ENCODE data around the gene E2F8. TPM values are rescaled to one million over a fixed set of nuclear protein-coding genes. Genes with fewer than 3 reads are reported as not detected.

Gene E2F8
- total RNA-seq, 1 experiment from 2014 or later: 10.7 TPM

DNA sequence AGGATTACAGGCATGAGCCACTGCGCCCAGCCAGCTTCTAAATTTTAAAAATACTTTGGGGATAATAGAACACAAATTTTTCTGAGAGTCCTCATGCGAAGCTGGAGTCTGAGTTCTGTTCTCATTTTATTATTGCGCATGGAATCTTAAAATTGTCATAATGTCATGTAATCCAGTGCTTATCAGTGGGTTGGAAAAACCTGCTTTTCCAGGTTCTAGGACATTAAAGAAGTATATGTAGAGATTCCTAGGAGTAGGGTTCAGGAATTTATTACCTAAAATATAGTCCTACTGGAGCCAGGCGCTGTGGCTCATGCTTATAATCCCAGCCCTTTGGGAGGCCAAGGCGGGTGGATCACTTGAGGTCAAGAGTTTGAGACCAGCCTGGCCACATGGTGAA is 4.6 kb upstream of the E2F8 start (continued):
- TF ChIP-seq, protein P1, sequence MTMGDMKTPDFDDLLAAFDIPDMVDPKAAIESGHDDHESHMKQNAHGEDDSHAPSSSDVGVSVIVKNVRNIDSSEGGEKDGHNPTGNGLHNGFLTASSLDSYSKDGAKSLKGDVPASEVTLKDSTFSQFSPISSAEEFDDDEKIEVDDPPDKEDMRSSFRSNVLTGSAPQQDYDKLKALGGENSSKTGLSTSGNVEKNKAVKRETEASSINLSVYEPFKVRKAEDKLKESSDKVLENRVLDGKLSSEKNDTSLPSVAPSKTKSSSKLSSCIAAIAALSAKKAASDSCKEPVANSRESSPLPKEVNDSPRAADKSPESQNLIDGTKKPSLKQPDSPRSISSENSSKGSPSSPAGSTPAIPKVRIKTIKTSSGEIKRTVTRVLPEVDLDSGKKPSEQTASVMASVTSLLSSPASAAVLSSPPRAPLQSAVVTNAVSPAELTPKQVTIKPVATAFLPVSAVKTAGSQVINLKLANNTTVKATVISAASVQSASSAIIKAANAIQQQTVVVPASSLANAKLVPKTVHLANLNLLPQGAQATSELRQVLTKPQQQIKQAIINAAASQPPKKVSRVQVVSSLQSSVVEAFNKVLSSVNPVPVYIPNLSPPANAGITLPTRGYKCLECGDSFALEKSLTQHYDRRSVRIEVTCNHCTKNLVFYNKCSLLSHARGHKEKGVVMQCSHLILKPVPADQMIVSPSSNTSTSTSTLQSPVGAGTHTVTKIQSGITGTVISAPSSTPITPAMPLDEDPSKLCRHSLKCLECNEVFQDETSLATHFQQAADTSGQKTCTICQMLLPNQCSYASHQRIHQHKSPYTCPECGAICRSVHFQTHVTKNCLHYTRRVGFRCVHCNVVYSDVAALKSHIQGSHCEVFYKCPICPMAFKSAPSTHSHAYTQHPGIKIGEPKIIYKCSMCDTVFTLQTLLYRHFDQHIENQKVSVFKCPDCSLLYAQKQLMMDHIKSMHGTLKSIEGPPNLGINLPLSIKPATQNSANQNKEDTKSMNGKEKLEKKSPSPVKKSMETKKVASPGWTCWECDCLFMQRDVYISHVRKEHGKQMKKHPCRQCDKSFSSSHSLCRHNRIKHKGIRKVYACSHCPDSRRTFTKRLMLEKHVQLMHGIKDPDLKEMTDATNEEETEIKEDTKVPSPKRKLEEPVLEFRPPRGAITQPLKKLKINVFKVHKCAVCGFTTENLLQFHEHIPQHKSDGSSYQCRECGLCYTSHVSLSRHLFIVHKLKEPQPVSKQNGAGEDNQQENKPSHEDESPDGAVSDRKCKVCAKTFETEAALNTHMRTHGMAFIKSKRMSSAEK (CRISPR knock-in tag; IDR thresholded peaks at IDR 0.05; ENCODE audit: borderline replicate concordance): no peak
- TF ChIP-seq, protein P2, sequence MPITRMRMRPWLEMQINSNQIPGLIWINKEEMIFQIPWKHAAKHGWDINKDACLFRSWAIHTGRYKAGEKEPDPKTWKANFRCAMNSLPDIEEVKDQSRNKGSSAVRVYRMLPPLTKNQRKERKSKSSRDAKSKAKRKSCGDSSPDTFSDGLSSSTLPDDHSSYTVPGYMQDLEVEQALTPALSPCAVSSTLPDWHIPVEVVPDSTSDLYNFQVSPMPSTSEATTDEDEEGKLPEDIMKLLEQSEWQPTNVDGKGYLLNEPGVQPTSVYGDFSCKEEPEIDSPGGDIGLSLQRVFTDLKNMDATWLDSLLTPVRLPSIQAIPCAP (CRISPR knock-in tag; IDR thresholded peaks at IDR 0.05): no peak
- TF ChIP-seq ZNF671 (CRISPR knock-in tag; IDR thresholded peaks at IDR 0.05): no peak
- TF ChIP-seq, protein P3, sequence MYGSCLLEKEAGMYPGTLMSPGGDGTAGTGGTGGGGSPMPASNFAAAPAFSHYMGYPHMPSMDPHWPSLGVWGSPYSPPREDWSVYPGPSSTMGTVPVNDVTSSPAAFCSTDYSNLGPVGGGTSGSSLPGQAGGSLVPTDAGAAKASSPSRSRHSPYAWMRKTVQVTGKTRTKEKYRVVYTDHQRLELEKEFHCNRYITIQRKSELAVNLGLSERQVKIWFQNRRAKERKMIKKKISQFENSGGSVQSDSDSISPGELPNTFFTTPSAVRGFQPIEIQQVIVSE (CRISPR knock-in tag; IDR thresholded peaks at IDR 0.05; ENCODE audit: borderline replicate concordance): no peak
- TF ChIP-seq ZNF121 (CRISPR knock-in tag; IDR thresholded peaks at IDR 0.05): no peak
- TF ChIP-seq MXD4 (CRISPR knock-in tag; IDR thresholded peaks at IDR 0.05; ENCODE audit: borderline replicate concordance): no peak
- no peak for TF ChIP-seq ESRRA (CRISPR knock-in tag; IDR thresholded peaks at IDR 0.05; ENCODE audit: borderline replicate concordance)
- TF ChIP-seq ELF4 (CRISPR knock-in tag; IDR thresholded peaks at IDR 0.05; ENCODE audit: low read depth): no peak
- TF ChIP-seq, protein P4, sequence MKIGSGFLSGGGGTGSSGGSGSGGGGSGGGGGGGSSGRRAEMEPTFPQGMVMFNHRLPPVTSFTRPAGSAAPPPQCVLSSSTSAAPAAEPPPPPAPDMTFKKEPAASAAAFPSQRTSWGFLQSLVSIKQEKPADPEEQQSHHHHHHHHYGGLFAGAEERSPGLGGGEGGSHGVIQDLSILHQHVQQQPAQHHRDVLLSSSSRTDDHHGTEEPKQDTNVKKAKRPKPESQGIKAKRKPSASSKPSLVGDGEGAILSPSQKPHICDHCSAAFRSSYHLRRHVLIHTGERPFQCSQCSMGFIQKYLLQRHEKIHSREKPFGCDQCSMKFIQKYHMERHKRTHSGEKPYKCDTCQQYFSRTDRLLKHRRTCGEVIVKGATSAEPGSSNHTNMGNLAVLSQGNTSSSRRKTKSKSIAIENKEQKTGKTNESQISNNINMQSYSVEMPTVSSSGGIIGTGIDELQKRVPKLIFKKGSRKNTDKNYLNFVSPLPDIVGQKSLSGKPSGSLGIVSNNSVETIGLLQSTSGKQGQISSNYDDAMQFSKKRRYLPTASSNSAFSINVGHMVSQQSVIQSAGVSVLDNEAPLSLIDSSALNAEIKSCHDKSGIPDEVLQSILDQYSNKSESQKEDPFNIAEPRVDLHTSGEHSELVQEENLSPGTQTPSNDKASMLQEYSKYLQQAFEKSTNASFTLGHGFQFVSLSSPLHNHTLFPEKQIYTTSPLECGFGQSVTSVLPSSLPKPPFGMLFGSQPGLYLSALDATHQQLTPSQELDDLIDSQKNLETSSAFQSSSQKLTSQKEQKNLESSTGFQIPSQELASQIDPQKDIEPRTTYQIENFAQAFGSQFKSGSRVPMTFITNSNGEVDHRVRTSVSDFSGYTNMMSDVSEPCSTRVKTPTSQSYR (CRISPR knock-in tag; IDR thresholded peaks at IDR 0.05): no peak
- TF ChIP-seq ETV6 (CRISPR knock-in tag; IDR thresholded peaks at IDR 0.05): no peak
- no peak for TF ChIP-seq NFATC4 (CRISPR knock-in tag; IDR thresholded peaks at IDR 0.05)
- TF ChIP-seq NR2C2 (CRISPR knock-in tag; IDR thresholded peaks at IDR 0.05): no peak
- no peak for TF ChIP-seq ZNF416 (CRISPR knock-in tag; IDR thresholded peaks at IDR 0.05)
- TF ChIP-seq ZNF317 (CRISPR knock-in tag; IDR thresholded peaks at IDR 0.05; ENCODE audit: borderline replicate concordance, low read depth): no peak

DNA sequence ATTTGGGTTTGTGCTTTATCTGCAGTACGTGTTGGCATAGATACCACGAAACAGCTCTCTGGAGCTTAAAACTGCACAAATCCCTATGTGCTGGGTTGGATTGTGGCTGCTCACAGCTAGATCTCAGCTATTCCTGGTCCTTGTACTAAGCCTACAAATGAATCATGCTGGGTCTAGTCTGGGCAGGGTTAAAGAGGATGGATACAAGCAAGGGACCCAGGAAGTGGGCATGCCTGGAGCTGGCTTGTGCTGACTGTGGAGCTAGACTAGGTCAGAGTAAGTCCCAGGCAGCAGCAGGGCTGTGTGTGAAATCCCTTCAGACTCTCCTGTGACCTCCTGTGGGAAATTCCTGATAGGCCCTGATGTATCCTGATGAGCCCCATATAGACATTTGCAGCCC is 3.9 kb upstream of the E2F8 start:
- Mint-ChIP-seq H3K36me3 (peaks cover 14% of the 10 kb centered on the region), H3K27ac (no peak overlapping the region), H3K9me3 (peaks cover 23% of the 10 kb centered on the region), H3K4me3 (no peak overlapping the region), H3K27me3 (ENCODE audit: low read depth) (peaks cover 49% of the 10 kb centered on the region), H3K4me1 (peaks cover 6% of the 10 kb centered on the region)
- TF ChIP-seq NFATC4 (CRISPR knock-in tag; IDR thresholded peaks at IDR 0.05): no peak
- no peak for TF ChIP-seq ZNF219 (CRISPR knock-in tag; IDR thresholded peaks at IDR 0.05; ENCODE audit: borderline replicate concordance)
- ChIA-PET CTCF (interaction anchor here (0.6 to 2.9 kb wide), 2 partner anchors 9 to 15 kb away, joined by 3 to 11 read pairs; no protein-coding TSS in a partner anchor), POLR2A (no interaction called here)
- ATAC-seq: no peak
- no peak for DNase-seq (ENCODE audit: low spot score)

DNA sequence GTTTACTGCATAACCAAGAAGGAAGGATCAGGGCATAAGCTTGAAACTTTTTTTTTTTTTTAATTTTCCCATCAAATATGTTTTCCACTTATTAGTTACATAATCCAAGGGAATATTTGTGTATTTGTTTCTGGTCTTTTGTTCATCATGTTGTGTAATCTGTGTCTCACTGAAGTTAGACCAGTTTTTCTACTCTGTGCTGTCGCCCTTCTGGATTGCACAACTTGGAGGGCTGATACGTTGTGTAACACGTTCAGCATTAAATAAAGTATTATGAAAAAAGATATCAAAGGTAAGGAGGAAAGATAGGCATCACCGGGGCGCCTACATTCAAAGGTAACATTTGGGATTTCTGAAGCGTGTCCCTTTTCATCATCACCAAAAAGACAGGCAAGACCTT is 3.3 kb upstream of the E2F8 start:
- no peak overlapping the region for H3K4me3 Mint-ChIP-seq
- ChIA-PET POLR2A (no interaction called here), CTCF (interaction anchor here (0.6 to 2.9 kb wide), 2 partner anchors 8 to 15 kb away, joined by 3 to 11 read pairs; no protein-coding TSS in a partner anchor)
- peaks cover 44% of the 10 kb centered on the region for H3K27me3 Mint-ChIP-seq (ENCODE audit: low read depth)
- DNase-seq (ENCODE audit: low spot score) (no peak), ATAC-seq (no peak)
- no peak overlapping the region for H3K27ac Mint-ChIP-seq
- H3K9me3 Mint-ChIP-seq: peaks cover 18% of the 10 kb centered on the region
- peaks cover 12% of the 10 kb centered on the region; the same call in 1 of the 2 replicates for H3K36me3 Mint-ChIP-seq
- TF ChIP-seq HMGA2 (CRISPR knock-in tag; IDR thresholded peaks at IDR 0.05) (no peak), IRF2 (CRISPR knock-in tag; IDR thresholded peaks at IDR 0.05; ENCODE audit: borderline replicate concordance, low read depth) (no peak), ZNF232 (CRISPR knock-in tag; IDR thresholded peaks at IDR 0.05) (no peak), ZNF416 (CRISPR knock-in tag; IDR thresholded peaks at IDR 0.05) (no peak)
- TF ChIP-seq, protein P5, sequence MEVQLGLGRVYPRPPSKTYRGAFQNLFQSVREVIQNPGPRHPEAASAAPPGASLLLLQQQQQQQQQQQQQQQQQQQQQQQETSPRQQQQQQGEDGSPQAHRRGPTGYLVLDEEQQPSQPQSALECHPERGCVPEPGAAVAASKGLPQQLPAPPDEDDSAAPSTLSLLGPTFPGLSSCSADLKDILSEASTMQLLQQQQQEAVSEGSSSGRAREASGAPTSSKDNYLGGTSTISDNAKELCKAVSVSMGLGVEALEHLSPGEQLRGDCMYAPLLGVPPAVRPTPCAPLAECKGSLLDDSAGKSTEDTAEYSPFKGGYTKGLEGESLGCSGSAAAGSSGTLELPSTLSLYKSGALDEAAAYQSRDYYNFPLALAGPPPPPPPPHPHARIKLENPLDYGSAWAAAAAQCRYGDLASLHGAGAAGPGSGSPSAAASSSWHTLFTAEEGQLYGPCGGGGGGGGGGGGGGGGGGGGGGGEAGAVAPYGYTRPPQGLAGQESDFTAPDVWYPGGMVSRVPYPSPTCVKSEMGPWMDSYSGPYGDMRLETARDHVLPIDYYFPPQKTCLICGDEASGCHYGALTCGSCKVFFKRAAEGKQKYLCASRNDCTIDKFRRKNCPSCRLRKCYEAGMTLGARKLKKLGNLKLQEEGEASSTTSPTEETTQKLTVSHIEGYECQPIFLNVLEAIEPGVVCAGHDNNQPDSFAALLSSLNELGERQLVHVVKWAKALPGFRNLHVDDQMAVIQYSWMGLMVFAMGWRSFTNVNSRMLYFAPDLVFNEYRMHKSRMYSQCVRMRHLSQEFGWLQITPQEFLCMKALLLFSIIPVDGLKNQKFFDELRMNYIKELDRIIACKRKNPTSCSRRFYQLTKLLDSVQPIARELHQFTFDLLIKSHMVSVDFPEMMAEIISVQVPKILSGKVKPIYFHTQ (CRISPR knock-in tag; IDR thresholded peaks at IDR 0.05): no peak
- peaks cover 9% of the 10 kb centered on the region for H3K4me1 Mint-ChIP-seq
